Vagina (tissue), 2 donors: ENCODE results near the gene FHIT.

Experiments
- POLR2A ChIP-seq, 2 donors: fragments of 450-650 bp; IDR thresholded peaks; one replicate each; pipeline ENCODE4 v1.6.1; 2017; ENCODE audit warnings: antibody characterized with exemption in 2 of 2, mild to moderate bottlenecking in 2 of 2, moderate library complexity in 2 of 2
- POLR2AphosphoS5 ChIP-seq, 2 donors: sonication (generic); formaldehyde crosslinking; IDR thresholded peaks; one replicate each; pipeline ENCODE4 v1.9.0; 2017; ENCODE audit warnings: antibody characterized with exemption in 2 of 2, mild to moderate bottlenecking in 2 of 2, low read depth in 1 of 2; ENCODE audit not compliant: insufficient read depth in 1 of 2
- TF ChIP-seq, protein P1 (sequence below), 3 experiments: fragments of 450-650 bp in 2 of 3; fragments of 200-600 bp in 1 of 3; sonication (generic) in 1 of 3; IDR thresholded peaks; one replicate each; pipeline ENCODE4 v1.5.1; 2017 to 2019; ENCODE audit warnings: antibody characterized with exemption in 3 of 3, mild to moderate bottlenecking in 2 of 3, moderate library complexity in 2 of 3

DNA sequence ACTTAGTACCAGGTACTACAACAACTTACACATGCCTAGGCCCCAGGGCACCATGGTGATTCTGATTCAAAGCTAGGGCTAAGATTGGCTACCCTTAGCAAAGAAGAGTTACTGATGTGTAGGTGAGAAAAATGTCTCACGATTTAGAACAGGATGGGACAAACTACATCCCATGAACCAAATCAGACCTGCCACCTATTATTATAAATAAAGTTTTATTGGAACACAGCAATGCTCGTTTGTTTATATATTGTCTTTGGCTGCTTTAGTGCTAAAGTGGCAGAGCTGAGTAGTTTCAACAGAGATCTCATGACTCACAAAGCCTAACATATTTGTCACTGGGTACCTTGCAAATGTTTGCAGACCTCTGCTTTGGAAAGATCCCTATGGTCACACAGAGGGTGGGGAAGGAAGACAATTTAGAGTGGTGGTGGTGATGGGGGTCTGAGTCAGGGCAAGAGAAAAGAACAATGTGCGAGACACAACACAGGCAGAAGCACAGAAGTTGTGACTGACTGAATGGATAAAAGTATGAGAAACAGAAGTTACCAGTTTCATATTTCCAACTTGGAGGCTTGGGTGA lies 1430.8 kb downstream of the FHIT start:
- TF ChIP-seq POLR2AphosphoS5 (IDR thresholded peaks at IDR 0.05; ENCODE audit: insufficient read depth in 1 of 2, low read depth in 1 of 2) (no peak), POLR2A (IDR thresholded peaks at IDR 0.05) (no peak)
- TF ChIP-seq, protein P1, sequence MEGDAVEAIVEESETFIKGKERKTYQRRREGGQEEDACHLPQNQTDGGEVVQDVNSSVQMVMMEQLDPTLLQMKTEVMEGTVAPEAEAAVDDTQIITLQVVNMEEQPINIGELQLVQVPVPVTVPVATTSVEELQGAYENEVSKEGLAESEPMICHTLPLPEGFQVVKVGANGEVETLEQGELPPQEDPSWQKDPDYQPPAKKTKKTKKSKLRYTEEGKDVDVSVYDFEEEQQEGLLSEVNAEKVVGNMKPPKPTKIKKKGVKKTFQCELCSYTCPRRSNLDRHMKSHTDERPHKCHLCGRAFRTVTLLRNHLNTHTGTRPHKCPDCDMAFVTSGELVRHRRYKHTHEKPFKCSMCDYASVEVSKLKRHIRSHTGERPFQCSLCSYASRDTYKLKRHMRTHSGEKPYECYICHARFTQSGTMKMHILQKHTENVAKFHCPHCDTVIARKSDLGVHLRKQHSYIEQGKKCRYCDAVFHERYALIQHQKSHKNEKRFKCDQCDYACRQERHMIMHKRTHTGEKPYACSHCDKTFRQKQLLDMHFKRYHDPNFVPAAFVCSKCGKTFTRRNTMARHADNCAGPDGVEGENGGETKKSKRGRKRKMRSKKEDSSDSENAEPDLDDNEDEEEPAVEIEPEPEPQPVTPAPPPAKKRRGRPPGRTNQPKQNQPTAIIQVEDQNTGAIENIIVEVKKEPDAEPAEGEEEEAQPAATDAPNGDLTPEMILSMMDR (IDR thresholded peaks at IDR 0.05): no peak
